Activated naive CD4-positive, alpha-beta T cell treated with Interleukin-2 at 50 U/mL for 16 hours (primary cell): ENCODE measurements around the gene ARAP1.

ENCODE experiments used
- DNase-seq: peaks from one replicate; pipeline ENCODE4 v3.0.0-alpha.2; 2020

The ARAP1 gene

DNA sequence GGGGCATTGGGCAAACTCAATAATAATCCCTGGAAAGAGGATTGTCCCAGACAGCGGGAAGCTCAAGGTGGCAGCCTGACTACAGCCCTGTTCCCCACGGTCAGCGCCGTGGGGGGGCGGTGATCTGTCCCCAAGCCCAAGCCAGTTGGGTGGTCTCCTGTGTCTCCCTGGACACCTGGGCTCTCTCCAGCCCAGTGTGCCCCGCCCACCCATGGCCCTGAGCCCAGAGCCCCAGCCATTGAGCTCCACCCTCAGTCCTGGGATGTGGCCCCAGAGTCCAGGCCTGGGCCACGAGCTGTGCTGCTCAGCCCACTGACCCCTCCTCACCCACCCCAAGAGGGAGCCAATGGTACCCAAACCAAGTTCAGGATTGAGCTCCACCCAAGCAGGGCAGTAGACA, 50.1 kb downstream of the ARAP1 start:
- no peak for DNase-seq

GRCh38 chr11:72701466-72701865, 50.7 kb downstream of the ARAP1 start:
- DNase-seq, result no peak

- no peak for DNase-seq
Observed at GRCh38 chr11:72700146-72700545, 52.1 kb downstream of the ARAP1 start.

GRCh38 chr11:72697814-72698213, 54.4 kb downstream of the ARAP1 start:
- DNase-seq, result no peak

GRCh38 chr11:72696866-72697700, 55.1 kb downstream of the ARAP1 start:
- DNase-seq, result no peak

DNA sequence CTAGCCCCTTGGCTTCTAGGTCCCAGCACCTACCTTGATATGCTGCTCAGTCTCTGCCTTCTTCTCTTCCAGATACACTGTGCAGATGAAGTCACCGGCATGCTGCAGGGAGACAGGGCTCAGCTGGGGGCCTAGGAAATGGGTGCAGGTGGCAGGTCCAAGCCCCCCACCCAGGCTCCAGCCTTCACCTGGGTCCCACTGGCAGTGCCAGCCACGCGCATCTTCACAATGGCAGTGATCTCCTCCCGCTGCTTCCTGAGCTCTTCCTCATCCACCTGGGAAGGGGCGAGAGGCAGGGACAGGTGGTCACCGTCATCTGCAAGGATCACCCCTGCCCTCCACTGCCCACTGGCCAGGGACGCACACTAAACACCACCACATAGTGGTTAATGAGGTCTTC, 56.9 kb downstream of the ARAP1 start:
- no peak for DNase-seq

GRCh38 chr11:72693271-72693968, 58.8 kb downstream of the ARAP1 start:
- DNase-seq, result no peak

GRCh38 chr11:72692498-72693237, 59.5 kb downstream of the ARAP1 start:
- DNase-seq, result no peak

- DNase-seq, result no peak
Observed at GRCh38 chr11:72690166-72690565, 62.0 kb downstream of the ARAP1 start.

GRCh38 chr11:72688929-72689328, 63.3 kb downstream of the ARAP1 start:
- DNase-seq, result no peak

DNA sequence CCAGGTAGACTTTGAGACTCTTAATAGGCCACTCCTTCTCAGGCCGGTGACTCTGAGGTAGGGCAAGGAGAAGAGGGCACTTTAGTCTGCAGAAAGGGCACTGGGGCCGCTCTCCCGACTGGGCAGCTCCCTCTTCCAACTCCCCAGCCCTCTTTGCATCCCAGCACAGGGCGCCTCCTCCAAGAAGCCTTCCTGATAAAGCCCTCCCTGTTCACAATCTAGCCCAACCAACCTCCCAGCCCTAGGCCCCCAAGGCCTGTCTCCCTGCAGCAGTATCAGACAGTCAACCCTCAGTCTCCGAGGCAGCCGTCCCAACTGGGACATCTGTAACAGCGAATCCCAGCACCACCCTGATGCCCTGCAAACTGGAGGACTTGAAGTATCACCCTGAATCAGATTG, 63.7 kb downstream of the ARAP1 start:
- DNase-seq, result no peak

GRCh38 chr11:72687326-72687725, 64.9 kb downstream of the ARAP1 start:
- no peak for DNase-seq

- no peak for DNase-seq
Observed at GRCh38 chr11:72686639-72687220, 65.5 kb downstream of the ARAP1 start.

DNA sequence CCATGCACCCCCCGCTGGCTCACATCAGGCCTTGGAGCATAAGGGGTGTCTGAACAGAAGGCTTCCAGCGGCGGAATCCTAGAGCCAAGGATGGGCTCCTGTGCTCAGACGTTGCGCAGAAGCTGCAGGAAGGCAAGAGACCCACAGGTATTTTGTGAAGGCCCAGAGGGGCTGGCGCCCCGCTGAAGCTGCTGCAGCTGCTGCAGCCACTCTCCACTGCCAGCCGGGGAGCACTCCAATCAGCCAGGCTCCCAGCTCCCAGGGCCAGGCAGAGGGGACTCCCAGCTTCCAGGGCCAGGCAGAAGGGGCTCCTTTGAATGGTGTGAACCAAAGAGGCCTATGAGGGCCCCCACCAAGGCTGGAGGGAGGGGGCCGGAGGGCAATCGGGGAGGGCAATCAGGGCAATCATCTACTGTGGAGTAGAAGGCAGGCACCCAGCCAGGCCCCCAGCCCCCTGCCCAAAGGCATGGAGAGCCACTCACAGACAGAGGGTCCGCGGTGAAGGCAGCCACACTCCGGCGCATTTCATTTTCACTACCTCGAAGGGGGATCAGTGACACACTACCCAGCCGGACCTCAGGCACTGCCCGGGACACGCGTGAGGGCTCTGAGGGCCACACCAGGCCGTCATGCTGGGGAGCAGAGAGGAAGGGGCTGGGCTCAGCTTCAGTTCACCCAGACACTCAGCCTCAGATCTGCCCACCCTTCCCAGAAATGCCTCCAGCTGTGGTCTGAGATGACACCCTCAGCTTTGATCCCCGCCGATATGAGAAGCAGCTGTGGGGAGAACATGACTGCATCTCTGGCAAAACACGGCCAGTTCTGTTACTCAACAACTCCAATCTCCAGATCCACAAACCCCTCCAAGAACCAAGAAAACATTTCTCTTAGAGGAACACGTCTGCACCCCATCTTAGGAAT, 66.4 kb downstream of the ARAP1 start:
- peak; percentile 65 for DNase-seq

GRCh38 chr11:72684236-72684912, 67.8 kb downstream of the ARAP1 start:
- DNase-seq, result peak; percentile 53

DNA sequence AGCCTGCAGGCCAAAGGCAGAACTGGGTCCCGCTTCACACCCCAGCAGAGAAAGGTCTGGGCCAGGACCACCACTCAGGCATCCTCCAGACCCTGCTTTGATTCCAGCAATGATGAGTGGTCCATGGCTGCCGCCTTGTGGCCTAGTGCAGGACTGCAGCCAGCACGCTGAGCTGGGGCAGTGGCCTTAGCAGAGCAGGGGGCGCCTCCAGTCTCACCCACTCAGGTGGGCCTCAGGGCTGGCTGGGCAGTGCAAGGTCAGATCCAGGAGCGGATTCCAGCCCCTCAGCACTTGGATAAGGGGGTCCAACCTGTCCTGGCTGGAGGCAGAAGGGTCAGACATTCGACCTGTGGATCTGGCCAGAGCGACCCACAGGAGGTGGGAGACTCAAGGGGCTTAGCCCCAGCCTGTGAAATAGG, 68.4 kb downstream of the ARAP1 start:
- DNase-seq, result peak; percentile 77

GRCh38 chr11:72682858-72683243, 69.4 kb downstream of the ARAP1 start:
- no peak for DNase-seq

DNA sequence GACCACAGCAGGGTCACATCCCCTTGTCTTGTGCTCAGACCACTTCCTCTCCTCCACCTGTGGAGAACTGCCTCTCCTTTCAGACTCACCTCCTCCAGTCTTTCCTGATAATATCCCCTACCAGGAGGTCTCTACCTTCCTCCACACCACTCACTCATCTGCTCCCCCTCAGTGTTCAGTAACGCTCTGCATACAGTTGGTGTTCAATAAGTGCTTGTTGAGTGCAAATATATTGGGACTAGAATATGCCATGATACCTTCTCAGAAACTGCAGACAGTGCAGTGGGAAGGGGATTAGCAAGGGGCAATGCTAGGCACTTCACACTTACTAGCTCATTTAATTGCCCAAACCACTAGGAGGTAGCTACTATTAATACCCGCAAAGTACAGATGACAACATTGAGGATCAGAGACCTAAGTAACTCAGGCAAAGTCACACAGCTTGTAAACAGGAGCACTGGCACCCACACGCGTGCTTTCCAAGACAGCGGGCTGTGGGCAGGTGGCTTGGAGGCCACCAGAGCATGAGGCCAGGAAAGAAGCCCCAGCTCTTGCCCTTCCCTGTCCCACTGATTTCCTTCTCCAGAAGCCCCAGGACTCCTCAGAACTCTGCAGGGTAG, 69.9 kb downstream of the ARAP1 start:
- DNase-seq, result no peak

- no peak for DNase-seq
Observed at GRCh38 chr11:72681226-72682153, 70.7 kb downstream of the ARAP1 start.

DNA sequence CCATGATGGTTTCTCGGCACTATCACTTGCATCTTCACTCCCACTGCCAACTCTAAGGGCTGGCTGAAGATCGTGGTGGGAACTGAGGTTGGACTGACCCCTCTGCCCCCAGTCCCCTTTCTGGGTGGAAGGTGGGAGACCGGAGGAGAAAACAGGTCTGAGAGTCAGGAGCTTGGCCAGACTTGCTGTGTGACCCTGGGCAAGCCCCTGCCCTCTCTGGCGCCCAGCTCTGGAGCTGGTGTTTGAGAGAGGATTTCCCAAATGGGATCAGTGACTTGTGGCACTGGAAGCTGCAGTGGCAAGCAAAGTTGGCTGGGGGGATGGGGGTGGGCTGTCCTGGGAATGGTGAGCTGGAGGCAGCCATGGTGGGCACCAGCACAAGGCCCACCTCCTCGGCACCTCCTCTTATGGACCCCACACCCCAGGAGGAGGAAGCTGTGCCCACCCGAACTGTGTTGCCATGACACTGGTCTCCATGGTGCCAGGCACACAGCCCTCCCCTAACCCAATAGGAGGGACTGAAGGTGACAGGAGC, 71.5 kb downstream of the ARAP1 start:
- DNase-seq, result no peak
